Mesothelial cell of epicardium (in vitro differentiated cells): ENCODE results near the gene MSN. TPM values are rescaled to one million over a fixed set of nuclear protein-coding genes. Genes with fewer than 3 reads are reported as not detected.
A peak's percentile ranks its signal among the peaks of the same experiment; 100 is the strongest.

Source experiments
- DNase-seq, 2 experiments: peaks; one replicate each; pipeline ENCODE4 v3.0.0; 2021; ENCODE audit warnings: low spot score in 2 of 2; ENCODE audit not compliant: unreplicated experiment in 2 of 2
- H3K27ac Mint-ChIP-seq: 2 replicates; pipeline ENCODE4 v1.8.0; 2021; ENCODE audit warnings: mixed read lengths
- H3K27me3 Mint-ChIP-seq: 2 replicates; pipeline ENCODE4 v1.8.0; 2021; ENCODE audit warnings: low read depth, mixed read lengths
- H3K36me3 Mint-ChIP-seq: 2 replicates; pipeline ENCODE4 v1.8.0; 2021; ENCODE audit warnings: mixed read lengths
- H3K4me1 Mint-ChIP-seq: 2 replicates; pipeline ENCODE4 v1.8.0; 2021; ENCODE audit warnings: mixed read lengths
- H3K4me3 Mint-ChIP-seq: 2 replicates; pipeline ENCODE4 v1.8.0; 2021; ENCODE audit warnings: mild to moderate bottlenecking, moderate library complexity, mixed read lengths
- H3K9me3 Mint-ChIP-seq: 2 replicates; pipeline ENCODE4 v1.8.0; 2021; ENCODE audit warnings: mixed read lengths
- total RNA-seq: library from RNA; stranded (reverse); gene quantifications from 3 replicates; pipeline ENCODE4 v1.2.1, GENCODE V29; 2021
- TF ChIP-seq, protein P1 (sequence below): fragments of 200-600 bp; sonication (generic); IDR thresholded peaks from one replicate; pipeline ENCODE4 v1.5.0; 2021; ENCODE audit warnings: antibody characterized with exemption; ENCODE audit not compliant: unreplicated experiment

MSN gene
- total RNA-seq, 1 donor from 2014 or later, result 87.8 TPM

DNA sequence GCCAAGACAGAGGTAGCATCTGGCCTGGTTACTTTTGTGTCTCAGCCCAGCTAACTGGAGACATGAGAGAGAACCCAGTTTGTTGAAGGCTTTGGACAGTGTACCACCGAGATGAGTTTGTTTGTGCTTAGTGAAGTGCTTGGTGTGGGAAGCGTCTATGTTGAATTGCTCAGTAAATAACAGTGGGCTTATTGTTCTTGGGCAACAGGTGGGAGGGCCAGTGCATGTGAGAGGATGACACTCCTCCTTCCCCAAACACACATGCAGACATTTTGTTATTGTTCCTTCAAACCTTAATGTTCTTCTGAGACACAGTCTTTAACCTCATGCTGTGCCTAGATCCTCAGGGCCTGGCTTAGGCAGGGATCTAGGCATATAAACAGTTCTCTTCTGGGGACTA lies 39.7 kb downstream of the MSN start:
- Mint-ChIP-seq H3K27me3 (no peaks in the 10 kb centered on the region), H3K4me1 (peaks cover 10% of the 10 kb centered on the region), H3K4me3 (no peak overlapping the region), H3K27ac (no peak overlapping the region), H3K36me3 (peaks cover 2% of the 10 kb centered on the region), H3K9me3 (peaks cover 24% of the 10 kb centered on the region)
- TF ChIP-seq, protein P1, sequence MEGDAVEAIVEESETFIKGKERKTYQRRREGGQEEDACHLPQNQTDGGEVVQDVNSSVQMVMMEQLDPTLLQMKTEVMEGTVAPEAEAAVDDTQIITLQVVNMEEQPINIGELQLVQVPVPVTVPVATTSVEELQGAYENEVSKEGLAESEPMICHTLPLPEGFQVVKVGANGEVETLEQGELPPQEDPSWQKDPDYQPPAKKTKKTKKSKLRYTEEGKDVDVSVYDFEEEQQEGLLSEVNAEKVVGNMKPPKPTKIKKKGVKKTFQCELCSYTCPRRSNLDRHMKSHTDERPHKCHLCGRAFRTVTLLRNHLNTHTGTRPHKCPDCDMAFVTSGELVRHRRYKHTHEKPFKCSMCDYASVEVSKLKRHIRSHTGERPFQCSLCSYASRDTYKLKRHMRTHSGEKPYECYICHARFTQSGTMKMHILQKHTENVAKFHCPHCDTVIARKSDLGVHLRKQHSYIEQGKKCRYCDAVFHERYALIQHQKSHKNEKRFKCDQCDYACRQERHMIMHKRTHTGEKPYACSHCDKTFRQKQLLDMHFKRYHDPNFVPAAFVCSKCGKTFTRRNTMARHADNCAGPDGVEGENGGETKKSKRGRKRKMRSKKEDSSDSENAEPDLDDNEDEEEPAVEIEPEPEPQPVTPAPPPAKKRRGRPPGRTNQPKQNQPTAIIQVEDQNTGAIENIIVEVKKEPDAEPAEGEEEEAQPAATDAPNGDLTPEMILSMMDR, result no peak
- DNase-seq, result no peak

DNA sequence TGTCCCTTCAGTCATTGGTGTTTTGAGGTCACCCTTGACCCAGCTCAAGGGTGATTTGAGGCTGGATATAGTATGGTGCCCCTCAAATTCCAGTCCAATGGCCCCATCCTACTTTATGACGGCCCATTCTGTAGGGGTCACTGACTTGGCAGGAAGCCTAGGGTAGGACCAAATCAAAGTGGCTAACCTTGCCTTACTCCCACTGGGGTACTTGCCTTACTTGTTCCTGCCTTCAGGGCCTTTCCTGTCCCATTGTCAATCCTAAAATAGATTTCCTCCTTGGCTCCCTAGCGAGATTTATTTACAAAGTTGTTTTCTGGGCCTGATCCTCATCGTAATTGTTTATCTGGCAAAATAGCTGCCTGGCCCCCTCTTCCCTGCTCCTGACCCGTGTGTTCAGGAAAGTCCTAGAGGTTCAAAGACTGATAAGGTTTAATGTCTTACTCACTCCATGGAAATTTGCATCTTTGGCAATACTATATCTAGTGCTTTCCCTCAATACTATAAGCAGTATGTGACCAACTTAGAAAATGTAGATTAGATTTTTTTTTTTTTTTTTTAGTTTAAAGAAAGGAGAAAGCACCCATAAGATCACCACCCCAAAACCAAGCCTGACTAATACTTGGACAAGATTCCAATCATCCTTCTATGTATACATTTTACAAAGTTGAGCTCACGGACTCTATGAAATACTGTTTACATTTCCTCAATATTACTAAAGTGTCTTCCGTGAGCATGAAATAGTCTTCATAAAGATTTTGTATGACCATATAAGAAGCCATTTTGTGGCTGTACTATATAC lies 44.8 kb downstream of the MSN start:
- no peaks in the 10 kb centered on the region for H3K4me1 Mint-ChIP-seq
- DNase-seq, result no peak
- TF ChIP-seq, protein P1, result no peak
- no peak overlapping the region for H3K27ac Mint-ChIP-seq
- H3K27me3 Mint-ChIP-seq, result no peaks in the 10 kb centered on the region
- peaks cover 2% of the 10 kb centered on the region for H3K36me3 Mint-ChIP-seq
- no peak overlapping the region for H3K4me3 Mint-ChIP-seq
- peaks cover 32% of the 10 kb centered on the region for H3K9me3 Mint-ChIP-seq

DNA sequence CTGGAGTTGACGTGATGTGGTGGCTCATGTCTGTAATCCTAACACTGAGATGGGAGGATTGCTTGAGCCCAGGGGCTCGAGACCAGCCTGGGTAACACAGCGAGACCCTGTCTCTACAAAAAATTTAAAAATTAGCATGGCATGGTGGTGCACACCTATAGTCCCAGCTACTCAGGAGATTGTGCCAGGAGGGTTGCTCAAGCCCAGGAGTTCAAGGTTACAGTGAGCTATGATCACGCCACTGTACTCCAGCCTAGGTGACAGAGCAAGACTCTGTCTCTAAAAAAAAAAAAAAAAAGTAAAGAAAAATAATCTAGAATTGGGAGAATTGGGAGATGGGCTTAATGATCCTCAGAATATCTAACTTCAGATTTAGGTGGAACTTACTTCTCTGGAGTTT lies 51.1 kb downstream of the MSN start:
- DNase-seq, result no peak
- peaks cover 6% of the 10 kb centered on the region for H3K36me3 Mint-ChIP-seq
- H3K9me3 Mint-ChIP-seq, result peaks cover 19% of the 10 kb centered on the region
- H3K4me3 Mint-ChIP-seq, result no peak overlapping the region
- no peaks in the 10 kb centered on the region for H3K4me1 Mint-ChIP-seq
- TF ChIP-seq, protein P1, result no peak
- H3K27ac Mint-ChIP-seq, result no peak overlapping the region
- H3K27me3 Mint-ChIP-seq, result no peaks in the 10 kb centered on the region

DNA sequence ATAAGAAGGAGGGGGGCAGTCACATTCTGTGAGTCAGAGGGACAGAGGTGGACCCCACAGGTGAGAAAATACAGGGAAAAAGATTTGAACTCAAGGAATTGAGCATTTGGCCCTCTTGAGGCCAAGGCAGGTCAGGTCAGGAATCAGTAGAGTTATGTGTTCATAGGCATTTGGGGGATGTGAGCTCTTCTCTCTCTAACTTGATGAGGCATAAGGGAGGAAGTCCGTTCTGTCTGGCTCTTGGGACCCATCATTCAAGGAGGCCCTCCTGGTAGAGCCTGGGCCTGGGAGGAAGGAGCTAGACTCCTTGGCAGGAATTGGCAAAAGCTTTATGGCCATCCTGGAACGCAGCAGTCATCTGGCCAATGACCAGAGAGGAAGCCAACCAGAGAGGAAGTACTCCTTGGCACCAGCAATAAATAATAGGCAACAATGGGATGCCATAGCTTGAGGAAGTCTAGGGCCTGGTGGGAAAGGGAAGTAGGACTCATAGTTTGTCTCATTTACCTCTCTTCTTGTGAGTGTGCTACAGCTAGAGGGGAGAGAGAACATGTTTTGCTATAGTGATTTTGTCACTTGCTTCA lies 53.0 kb downstream of the MSN start:
- no peaks in the 10 kb centered on the region for H3K27me3 Mint-ChIP-seq
- TF ChIP-seq, protein P1, result no peak
- peaks cover 19% of the 10 kb centered on the region for H3K9me3 Mint-ChIP-seq
- no peak for DNase-seq
- no peaks in the 10 kb centered on the region for H3K4me1 Mint-ChIP-seq
- H3K27ac Mint-ChIP-seq, result no peak overlapping the region
- H3K4me3 Mint-ChIP-seq, result no peak overlapping the region
- peaks cover 14% of the 10 kb centered on the region for H3K36me3 Mint-ChIP-seq

DNA sequence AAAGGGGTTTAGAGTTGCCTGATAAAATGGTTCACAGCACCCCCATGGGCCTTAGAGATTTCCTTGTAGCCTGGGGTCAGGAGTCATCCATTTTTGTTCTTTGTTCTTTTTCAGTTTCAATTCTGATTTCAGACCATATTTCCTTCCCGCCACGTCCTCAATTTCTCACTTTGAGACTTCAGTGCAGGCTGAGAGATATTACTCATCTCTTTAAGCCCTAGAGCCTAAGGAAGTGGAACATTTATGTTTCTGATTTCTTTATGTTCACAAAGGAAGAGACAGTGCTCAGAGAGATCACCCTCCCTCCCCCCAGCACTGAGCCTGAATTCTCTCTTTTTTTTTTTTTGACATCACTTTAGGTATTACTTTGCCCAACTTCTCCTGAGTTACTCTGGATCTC lies 56.3 kb downstream of the MSN start:
- TF ChIP-seq, protein P1, result no peak
- H3K36me3 Mint-ChIP-seq, result peaks cover 15% of the 10 kb centered on the region
- no peak for DNase-seq
- peak overlapping the region; percentile 25 for H3K27ac Mint-ChIP-seq
- H3K4me3 Mint-ChIP-seq, result no peak overlapping the region
- no peaks in the 10 kb centered on the region for H3K27me3 Mint-ChIP-seq
- H3K9me3 Mint-ChIP-seq, result peaks cover 20% of the 10 kb centered on the region
- no peaks in the 10 kb centered on the region for H3K4me1 Mint-ChIP-seq
